Gastroesophageal sphincter (tissue), 4 donors: Measurements from ENCODE around the gene UPF2. TPM values are rescaled to one million over a fixed set of nuclear protein-coding genes. Genes with fewer than 3 reads are reported as not detected.
"Not testable (repeated sequence)": the region's sequence is repeated elsewhere in the genome, so short reads cannot be mapped to it uniquely, and the experiment has no call there.

Experiments used
- ATAC-seq: fragments of 150-250 bp; one replicate; pipeline ENCODE4 v1.9.1; 2016; ENCODE audit warnings: mild to moderate bottlenecking, moderate library complexity
- H3K27ac ChIP-seq, 4 donors: fragments of 200-600 bp; sonication (generic) in 3 of 4; 1 replicate in 3 of 4; 2 replicates in 1 of 4; pipeline ENCODE4 v1.5.1; 2016 to 2019
- H3K27me3 ChIP-seq: fragments of 200-600 bp; sonication (generic); one replicate; pipeline ENCODE4 v1.5.1; 2019
- H3K36me3 ChIP-seq, 2 donors: fragments of 200-600 bp; sonication (generic); one replicate each; pipeline ENCODE4 v1.5.1; 2019; ENCODE audit warnings: control low read depth in 1 of 2
- H3K4me1 ChIP-seq, 3 donors: fragments of 200-600 bp; sonication (generic); 1 replicate in 2 of 3; 2 replicates in 1 of 3; pipeline ENCODE4 v1.5.1; 2016 to 2019; ENCODE audit warnings: control low read depth in 2 of 3
- H3K4me3 ChIP-seq, 2 donors: fragments of 200-600 bp; sonication (generic); one replicate each; pipeline ENCODE4 v1.5.1; 2019; ENCODE audit warnings: mild to moderate bottlenecking in 1 of 2, moderate library complexity in 1 of 2
- H3K9me3 ChIP-seq, 3 donors: fragments of 200-600 bp; sonication (generic); one replicate each; pipeline ENCODE4 v1.5.1; 2017 to 2019; ENCODE audit warnings: control low read depth in 2 of 3
- EP300 ChIP-seq: sonication (generic); formaldehyde crosslinking; IDR thresholded peaks from one replicate; pipeline ENCODE4 v1.6.1; 2017; ENCODE audit warnings: antibody characterized with exemption, mild to moderate bottlenecking
- POLR2A ChIP-seq, 2 donors: fragments of 450-650 bp; IDR thresholded peaks; one replicate each; pipeline ENCODE4 v1.6.1; 2017; ENCODE audit warnings: antibody characterized with exemption in 2 of 2, mild to moderate bottlenecking in 2 of 2, moderate library complexity in 1 of 2
- POLR2AphosphoS5 ChIP-seq: sonication (generic); formaldehyde crosslinking; IDR thresholded peaks from one replicate; pipeline ENCODE4 v1.6.1; 2017; ENCODE audit warnings: antibody characterized with exemption
- WGBS, 2 donors: methylation state at CpG; one replicate each; pipeline ENCODE4 v1.1.5; 2018; ENCODE audit warnings: low coverage in 1 of 2; 5-methylcytosine and 5-hydroxymethylcytosine counted together
- total RNA-seq, 4 donors: library from RNA; depleted of rRNA; stranded (reverse); fragments of >200 nt; gene quantifications; one replicate each; pipeline ENCODE4 v1.1.0, GENCODE V29; 2016
- TF ChIP-seq, protein P1 (sequence below), 4 experiments: fragments of 200-600 bp in 2 of 4; fragments of 450-650 bp in 2 of 4; sonication (generic) in 1 of 4; IDR thresholded peaks; one replicate each; pipeline ENCODE4 v1.5.1; 2017 to 2019; ENCODE audit warnings: antibody characterized with exemption in 4 of 4, mild to moderate bottlenecking in 2 of 4, moderate library complexity in 2 of 4

The UPF2 gene
- total RNA-seq, 4 donors from 2014 or later = 23.8 to 40.9 (median 35.0) TPM

DNA sequence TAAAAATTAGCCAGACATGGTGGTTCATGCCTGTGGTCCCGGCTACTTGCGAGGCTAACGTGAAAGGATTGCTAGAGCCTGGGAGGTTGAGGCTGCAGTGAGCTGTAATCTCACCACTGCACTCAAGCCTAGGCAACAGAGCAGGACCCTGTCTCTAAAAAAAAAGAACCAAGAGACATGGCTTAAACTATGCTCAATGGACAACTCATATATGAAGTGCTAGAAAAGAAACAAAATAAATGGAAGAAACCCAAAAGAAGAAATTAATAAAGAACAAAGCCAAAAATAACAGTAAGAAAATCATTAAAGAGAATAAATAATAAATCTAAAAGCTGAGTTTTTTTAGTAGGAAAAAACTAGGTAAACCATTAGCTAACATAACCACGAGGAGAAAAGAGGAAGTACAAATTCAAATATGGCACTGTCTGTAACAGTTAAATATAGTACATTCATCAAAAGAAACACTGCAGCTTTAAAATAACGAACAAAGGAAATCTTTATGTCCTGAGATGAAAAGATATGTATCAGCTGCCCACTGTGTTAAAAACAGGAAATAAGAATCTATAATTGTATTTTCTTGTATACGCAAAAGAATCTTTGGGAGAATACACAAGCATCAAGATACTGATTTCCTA is 48.7 kb downstream of the UPF2 start:
- ATAC-seq = no peak
- H3K36me3 ChIP-seq = peaks cover 0 to 65% of the 10 kb centered on the region in 2 donors
- H3K27ac ChIP-seq = no peak overlapping the region

DNA sequence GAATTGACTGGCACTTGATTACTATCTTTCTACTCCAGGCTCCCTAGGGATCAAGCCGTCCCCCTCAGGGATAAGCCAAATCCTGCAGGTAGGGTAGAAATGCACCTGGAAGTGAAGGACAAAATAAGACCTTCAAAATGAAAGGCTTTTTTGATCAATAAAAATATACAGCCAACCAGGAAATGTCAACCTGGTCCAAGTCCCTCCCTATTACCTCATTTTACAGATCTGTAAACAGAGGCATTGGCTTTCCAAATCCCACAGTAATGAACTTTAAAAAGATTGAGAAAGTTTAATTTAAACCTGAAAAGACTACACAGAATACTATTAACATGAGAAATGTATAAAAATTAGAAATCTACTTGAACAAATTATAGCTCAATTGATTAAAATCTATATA is 53.7 kb downstream of the UPF2 start:
- WGBS, 2 donors = 100% methylated on average over 1 of the region's 1 CpG
- no peak for ATAC-seq
- no peaks in the 10 kb centered on the region for H3K9me3 ChIP-seq
- H3K36me3 ChIP-seq = peaks cover 0 to 43% of the 10 kb centered on the region in 2 donors
- H3K4me1 ChIP-seq = peaks cover 0 to 10% (median 0%) of the 10 kb centered on the region in 3 donors
- no peaks in the 10 kb centered on the region for H3K27me3 ChIP-seq
- no peak overlapping the region for H3K27ac ChIP-seq
- TF ChIP-seq POLR2AphosphoS5 = no peak
- TF ChIP-seq POLR2A (IDR thresholded peaks at IDR 0.05) = no peak
- no peak for TF ChIP-seq EP300
- TF ChIP-seq, protein P1, sequence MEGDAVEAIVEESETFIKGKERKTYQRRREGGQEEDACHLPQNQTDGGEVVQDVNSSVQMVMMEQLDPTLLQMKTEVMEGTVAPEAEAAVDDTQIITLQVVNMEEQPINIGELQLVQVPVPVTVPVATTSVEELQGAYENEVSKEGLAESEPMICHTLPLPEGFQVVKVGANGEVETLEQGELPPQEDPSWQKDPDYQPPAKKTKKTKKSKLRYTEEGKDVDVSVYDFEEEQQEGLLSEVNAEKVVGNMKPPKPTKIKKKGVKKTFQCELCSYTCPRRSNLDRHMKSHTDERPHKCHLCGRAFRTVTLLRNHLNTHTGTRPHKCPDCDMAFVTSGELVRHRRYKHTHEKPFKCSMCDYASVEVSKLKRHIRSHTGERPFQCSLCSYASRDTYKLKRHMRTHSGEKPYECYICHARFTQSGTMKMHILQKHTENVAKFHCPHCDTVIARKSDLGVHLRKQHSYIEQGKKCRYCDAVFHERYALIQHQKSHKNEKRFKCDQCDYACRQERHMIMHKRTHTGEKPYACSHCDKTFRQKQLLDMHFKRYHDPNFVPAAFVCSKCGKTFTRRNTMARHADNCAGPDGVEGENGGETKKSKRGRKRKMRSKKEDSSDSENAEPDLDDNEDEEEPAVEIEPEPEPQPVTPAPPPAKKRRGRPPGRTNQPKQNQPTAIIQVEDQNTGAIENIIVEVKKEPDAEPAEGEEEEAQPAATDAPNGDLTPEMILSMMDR (IDR thresholded peaks at IDR 0.05) = no peak
- H3K4me3 ChIP-seq = no peak overlapping the region

More for the DNA sequence above, 48.7 kb downstream of the UPF2 start:
- Histone ChIP-seq H3K4me1 (no peaks in the 10 kb centered on the region), H3K9me3 (no peaks in the 10 kb centered on the region), H3K27me3 (no peaks in the 10 kb centered on the region), H3K4me3 (no peak overlapping the region)
- no peak for TF ChIP-seq POLR2A (IDR thresholded peaks at IDR 0.05)
- TF ChIP-seq, protein P1 (IDR thresholded peaks at IDR 0.05) = no peak
- TF ChIP-seq EP300 = no peak
- TF ChIP-seq POLR2AphosphoS5 = no peak
- WGBS, 2 donors = 63 to 68% methylated on average over 6 of the region's 6 CpGs

DNA sequence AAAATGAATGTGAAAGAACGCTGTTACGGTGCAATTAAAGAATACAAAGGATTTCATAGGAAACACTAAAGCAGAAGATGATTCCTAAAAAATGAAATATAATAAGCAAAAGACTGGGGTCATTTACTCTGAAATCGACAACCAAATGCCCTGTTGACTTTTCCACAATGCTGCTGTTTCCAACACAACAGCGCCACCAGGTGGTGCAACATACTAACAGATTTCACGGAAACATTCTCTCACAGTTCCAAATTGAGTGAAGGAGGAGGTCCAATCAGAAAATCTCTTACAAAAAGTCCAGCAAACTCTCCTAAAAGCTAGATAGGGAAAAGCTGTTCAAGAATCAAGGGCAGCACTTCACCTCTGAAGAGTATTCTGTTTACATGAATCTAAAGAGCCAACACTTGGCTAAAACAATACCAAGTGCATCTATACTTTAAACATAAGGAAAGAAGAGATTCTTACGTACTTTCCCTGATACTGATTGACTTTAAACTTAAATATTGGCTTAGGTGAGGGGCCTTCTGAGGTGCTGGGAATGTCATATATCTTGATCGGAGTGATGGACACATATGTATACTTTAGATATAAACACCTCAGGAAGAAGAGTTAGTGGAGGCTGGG is 55.9 kb downstream of the UPF2 start:
- H3K36me3 ChIP-seq = peaks cover 0 to 48% of the 10 kb centered on the region in 2 donors
- H3K9me3 ChIP-seq = no peaks in the 10 kb centered on the region
- WGBS, 2 donors = 33 to 35% methylated on average over 7 of the region's 7 CpGs
- no peaks in the 10 kb centered on the region for H3K27me3 ChIP-seq
- no peak overlapping the region for H3K4me3 ChIP-seq
- no peak overlapping the region for H3K27ac ChIP-seq
- TF ChIP-seq, protein P1 (IDR thresholded peaks at IDR 0.05) = peak; percentile 74 to 78 (median 76)
- TF ChIP-seq EP300 = no peak
- H3K4me1 ChIP-seq = peaks cover 0 to 10% (median 0%) of the 10 kb centered on the region in 3 donors
- ATAC-seq = peak; percentile 46

DNA sequence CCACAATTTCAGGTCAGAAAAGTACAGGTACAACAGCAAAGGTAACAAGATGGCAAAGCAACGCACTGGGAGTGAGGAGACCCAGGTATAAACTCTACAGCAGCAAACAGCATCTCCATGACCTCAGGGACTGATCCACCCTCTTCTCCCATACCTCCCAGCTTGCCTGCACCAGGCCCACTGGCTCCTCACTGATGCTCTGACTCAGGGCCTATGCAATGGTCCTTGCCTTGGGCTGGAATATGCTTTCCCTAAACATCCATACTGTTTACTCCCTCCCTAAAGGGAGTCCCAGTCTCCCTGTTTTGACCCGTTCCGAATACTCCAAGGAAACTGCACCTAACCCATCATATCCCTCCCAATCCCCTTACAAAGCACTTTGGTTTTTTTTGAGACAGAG is 60.4 kb downstream of the UPF2 start:
- Histone ChIP-seq H3K4me3 (no peak overlapping the region), H3K9me3 (no peaks in the 10 kb centered on the region), H3K4me1 (peaks cover 0 to 10% (median 0%) of the 10 kb centered on the region in 3 donors), H3K36me3 (peaks cover 0 to 67% of the 10 kb centered on the region in 2 donors), H3K27me3 (no peaks in the 10 kb centered on the region), H3K27ac (no peak overlapping the region)
- TF ChIP-seq POLR2AphosphoS5 (no peak), POLR2A (IDR thresholded peaks at IDR 0.05) (no peak), EP300 (no peak)
- TF ChIP-seq, protein P1 (IDR thresholded peaks at IDR 0.05) = no peak
- ATAC-seq = no peak
- 92 to 100% methylated on average over 3 of the region's 3 CpGs for WGBS, 2 donors

DNA sequence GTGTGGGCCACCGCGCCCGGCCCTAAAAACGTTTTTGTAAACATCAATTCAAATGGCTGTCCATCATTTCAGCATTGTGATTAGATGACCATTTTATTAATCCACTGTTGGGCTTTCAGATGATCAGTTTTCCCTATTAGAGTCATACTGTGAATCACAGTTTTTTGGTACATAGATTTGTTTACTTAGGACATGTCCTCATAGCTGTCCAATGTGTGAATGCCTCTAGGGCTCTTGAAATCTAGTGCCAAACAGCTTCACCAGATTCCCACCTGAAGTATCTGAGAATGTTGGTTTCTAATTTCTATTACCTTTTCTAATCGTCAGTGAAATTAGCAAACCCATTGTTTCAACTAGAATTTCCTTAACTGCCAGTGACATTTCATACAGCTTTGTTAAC is 66.8 kb downstream of the UPF2 start:
- Histone ChIP-seq H3K27me3 (no peaks in the 10 kb centered on the region), H3K4me3 (no peak overlapping the region), H3K4me1 (no peaks in the 10 kb centered on the region), H3K9me3 (no peaks in the 10 kb centered on the region), H3K27ac (no peak overlapping the region), H3K36me3 (peaks cover 0 to 69% of the 10 kb centered on the region in 2 donors)
- ATAC-seq = no peak
- WGBS, 2 donors = 89 to 90% methylated on average over 1 to 2 of the region's 5 CpGs
- TF ChIP-seq EP300 (no peak), POLR2A (IDR thresholded peaks at IDR 0.05) (no peak), POLR2AphosphoS5 (no peak)
- TF ChIP-seq, protein P1 (IDR thresholded peaks at IDR 0.05) = no peak

DNA sequence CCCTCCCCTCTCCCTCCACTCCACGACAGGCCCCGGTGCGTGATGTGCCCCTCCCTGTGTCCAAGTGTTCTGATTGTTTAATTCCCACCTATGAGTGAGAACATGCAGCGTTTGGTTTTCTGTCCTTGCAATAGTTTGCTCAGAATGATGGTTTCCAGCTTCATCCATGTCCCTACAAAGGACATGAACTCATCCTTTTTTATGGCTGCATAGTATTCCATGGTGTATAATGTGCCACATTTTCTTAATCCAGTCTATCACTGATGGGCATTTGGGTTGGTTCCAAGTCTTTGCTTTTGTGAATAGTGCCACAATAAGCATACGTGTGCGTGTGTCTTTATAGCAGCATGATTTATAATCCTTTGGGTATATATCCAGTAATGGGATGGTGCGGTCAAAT is 70.1 kb downstream of the UPF2 start:
- peaks cover 0 to 48% of the 10 kb centered on the region in 2 donors for H3K36me3 ChIP-seq
- WGBS, 2 donors = 84 to 97% methylated on average over 6 to 7 of the region's 7 CpGs
- H3K27ac ChIP-seq, ATAC-seq, H3K27me3 ChIP-seq, H3K9me3 ChIP-seq, H3K4me1 ChIP-seq, H3K4me3 ChIP-seq: not testable (repeated sequence)
